GM12864 (cell line): Measurements from ENCODE around the gene PURA.

Experiments
- DNase-seq: peaks from one replicate; pipeline ENCODE4 v3.0.0-alpha.2; 2011; ENCODE audit warnings: low read depth
- H3K4me3 ChIP-seq: 2 replicates; pipeline ENCODE4 v1.5.1; 2011; ENCODE audit warnings: mild to moderate bottlenecking, low read depth, low read length, control low read depth
- TF ChIP-seq, protein P1 (sequence below): IDR thresholded peaks from 2 replicates; pipeline ENCODE4 v1.5.1; 2011; ENCODE audit warnings: low read depth, mild to moderate bottlenecking, moderate library complexity, low read length, control low read depth, inconsistent platforms; ENCODE audit errors: missing control alignments

Gene PURA

DNA sequence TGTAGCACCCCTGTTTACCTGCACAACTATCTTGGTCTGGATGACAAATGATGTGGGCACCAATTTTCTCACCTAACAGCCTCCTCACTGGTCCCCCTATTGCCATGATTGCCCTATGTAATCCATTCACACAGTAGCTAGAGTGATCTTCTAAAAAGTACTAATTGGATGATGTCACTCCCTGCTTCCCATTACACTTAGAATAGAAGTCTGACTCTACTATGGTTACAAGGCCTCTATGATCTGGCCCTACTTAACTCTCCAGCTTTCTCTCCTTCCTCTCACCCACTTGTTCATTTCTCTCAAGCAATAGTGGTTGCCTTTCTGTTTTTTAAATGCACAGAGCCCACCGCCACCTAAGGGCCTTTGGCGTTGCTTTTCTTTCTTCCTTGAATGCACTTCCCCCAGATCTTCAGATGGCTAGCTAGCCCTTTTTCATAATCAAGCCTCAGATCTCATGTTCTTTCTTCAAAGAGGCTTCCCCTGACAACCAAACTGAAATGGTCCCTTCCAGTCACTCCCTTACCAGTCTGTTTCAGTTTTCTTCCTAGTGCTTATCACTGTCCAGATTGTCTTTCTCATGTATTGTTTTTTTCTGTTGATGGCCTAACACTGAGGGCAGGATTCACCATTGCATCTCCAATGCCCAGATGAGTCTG, 20.5 kb downstream of the PURA start:
- DNase-seq = no peak
- H3K4me3 ChIP-seq = no peak overlapping the region
- TF ChIP-seq, protein P1, sequence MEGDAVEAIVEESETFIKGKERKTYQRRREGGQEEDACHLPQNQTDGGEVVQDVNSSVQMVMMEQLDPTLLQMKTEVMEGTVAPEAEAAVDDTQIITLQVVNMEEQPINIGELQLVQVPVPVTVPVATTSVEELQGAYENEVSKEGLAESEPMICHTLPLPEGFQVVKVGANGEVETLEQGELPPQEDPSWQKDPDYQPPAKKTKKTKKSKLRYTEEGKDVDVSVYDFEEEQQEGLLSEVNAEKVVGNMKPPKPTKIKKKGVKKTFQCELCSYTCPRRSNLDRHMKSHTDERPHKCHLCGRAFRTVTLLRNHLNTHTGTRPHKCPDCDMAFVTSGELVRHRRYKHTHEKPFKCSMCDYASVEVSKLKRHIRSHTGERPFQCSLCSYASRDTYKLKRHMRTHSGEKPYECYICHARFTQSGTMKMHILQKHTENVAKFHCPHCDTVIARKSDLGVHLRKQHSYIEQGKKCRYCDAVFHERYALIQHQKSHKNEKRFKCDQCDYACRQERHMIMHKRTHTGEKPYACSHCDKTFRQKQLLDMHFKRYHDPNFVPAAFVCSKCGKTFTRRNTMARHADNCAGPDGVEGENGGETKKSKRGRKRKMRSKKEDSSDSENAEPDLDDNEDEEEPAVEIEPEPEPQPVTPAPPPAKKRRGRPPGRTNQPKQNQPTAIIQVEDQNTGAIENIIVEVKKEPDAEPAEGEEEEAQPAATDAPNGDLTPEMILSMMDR = no peak

DNA sequence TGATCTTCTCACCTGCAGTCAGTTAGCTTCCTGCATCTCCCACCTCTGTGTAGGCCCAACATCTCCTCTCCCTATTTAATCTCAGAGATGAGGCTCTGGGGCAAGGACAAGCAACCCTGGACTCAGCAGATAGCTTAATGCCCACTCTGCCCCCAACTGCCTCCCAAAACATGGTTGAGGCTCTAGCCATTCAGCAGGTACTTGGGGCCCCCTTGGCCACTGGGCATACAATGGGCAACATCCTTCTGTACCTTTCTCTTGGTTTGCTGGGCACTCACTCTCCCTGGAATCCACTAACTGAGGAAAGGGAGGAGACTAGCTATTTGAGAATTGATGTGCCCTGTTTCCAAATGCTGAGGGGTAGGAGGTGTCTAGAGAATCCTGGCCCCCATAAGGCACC, 21.2 kb downstream of the PURA start:
- TF ChIP-seq, protein P1 = no peak
- H3K4me3 ChIP-seq = no peak overlapping the region
- DNase-seq = no peak

DNA sequence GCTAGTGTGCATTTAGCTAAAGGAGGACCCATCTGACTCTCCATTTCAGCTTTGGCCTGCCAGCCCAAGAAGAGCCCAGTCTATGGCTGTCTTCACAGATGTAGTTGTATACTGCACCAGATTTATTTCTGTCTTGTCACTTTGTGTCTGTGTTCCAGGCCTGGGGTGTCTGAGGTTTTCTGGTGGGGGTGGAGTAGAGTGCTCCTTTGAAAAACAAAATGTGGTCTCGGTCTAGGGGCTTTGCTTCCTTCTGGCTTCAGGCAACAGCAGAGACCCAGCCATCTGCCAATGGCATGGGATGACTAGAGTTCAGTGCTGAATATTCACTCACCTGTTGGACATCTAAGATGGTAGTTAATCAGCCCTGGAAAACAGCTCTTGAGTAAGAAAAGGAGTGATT, 22.7 kb downstream of the PURA start:
- TF ChIP-seq, protein P1 = no peak
- no peak overlapping the region for H3K4me3 ChIP-seq
- DNase-seq = no peak

DNA sequence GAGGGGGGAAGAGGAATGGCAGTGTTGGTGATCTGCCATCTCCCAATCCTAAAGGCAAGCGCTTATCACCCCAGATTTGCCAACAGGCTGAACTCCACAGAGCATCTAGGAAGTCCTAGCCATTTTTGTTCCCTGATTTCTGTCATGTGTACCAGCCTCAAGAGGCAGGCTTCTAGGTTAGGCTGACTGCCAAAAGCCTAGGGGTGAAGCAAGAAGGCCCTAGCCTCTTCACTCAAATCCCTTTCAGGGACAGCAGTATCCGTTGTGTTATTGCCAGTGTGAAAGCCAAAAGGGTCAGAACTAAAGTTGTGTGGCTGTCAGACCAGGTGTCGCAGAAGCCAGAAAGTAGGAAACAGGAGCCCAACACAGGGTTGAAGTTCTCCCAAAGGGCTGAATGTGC, 26.5 kb downstream of the PURA start:
- H3K4me3 ChIP-seq = no peak overlapping the region
- no peak for DNase-seq
- TF ChIP-seq, protein P1 = no peak

DNA sequence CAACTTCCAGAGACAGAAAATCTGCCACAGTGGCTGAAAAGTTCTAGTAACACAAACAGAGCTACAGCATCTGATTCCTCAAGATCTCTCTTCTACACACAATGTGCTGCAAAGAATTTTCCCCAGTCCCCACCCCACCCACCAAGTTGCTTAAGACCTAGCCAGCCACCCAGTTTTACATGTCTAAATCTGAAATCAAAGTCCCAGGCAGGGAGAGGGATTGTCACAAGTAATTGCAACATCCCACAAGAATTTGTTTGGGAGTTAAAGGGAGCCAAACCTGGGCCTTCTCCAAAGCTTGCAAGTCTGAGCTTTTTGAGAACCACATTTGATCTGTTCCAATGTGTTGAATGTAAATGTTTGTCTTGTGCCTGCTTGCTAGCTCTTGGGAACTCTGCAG, 27.3 kb downstream of the PURA start:
- no peak overlapping the region for H3K4me3 ChIP-seq
- TF ChIP-seq, protein P1 = no peak
- no peak for DNase-seq

DNA sequence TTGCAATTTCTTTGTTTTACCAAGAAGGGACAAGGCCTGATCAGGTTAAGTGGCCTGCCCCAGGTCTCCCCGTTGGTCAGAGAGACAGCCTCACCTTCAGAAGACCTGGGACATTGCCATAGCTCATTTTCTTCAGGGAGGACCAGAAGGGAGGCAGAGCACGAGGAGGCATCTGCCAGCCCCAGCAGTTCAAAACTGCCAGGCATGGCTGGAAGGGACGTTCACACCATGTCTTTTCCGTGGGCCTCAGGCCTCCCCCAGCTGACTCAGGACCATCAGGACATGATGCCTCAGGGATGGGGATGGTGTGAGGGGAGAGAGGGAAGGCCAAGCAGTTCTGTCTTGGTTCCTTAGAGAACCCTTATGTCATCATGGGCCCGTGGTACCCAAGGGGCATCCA, 28.3 kb downstream of the PURA start:
- no peak for DNase-seq
- no peak overlapping the region for H3K4me3 ChIP-seq
- TF ChIP-seq, protein P1 = no peak

DNA sequence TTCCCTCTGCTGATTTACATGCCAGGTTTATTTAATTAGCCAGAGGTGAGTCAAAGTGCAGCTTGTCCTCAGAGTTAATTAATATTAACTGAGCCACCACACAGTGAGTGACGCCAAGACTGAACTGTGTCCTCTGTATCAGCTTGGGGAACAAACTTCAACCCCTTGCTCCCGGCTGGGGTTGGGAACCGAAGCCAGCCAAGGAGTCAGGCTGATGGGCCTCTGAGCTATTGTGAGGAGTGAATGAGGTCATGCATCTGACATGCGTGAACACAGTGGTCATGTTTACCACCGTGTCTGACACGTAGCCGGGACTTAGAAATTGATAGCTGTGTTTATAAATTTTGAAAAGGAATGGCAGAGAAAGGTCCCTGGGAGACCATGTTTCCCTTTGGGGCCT, 28.9 kb downstream of the PURA start:
- TF ChIP-seq, protein P1 = no peak
- no peak for DNase-seq
- H3K4me3 ChIP-seq = no peak overlapping the region
